MM.1S (cell line): Measurements from ENCODE around the gene RHOT2.

Experiments
- DNase-seq: peaks from one replicate; pipeline ENCODE4 v3.0.0-alpha.2; 2015
- H2AFZ ChIP-seq: fragments of 300-600 bp; sonication (generic); 2 replicates; pipeline ENCODE4 v1.6.0; 2016; ENCODE audit warnings: antibody characterized with exemption, low read length
- H3F3A ChIP-seq: fragments of 300-600 bp; sonication (generic); 2 replicates; pipeline ENCODE4 v1.6.1; 2016; ENCODE audit warnings: mild to moderate bottlenecking, antibody characterized with exemption, low read length, moderate library complexity, mixed read lengths; ENCODE audit not compliant: insufficient read depth
- H3K27ac ChIP-seq: fragments of 300-600 bp; sonication (generic); 2 replicates; pipeline ENCODE4 v1.5.1; 2016; ENCODE audit warnings: mild to moderate bottlenecking, low read length
- H3K27me3 ChIP-seq: fragments of 300-600 bp; sonication (generic); replicated peaks from 2 replicates; pipeline ENCODE4 v1.6.0; 2016; ENCODE audit warnings: low read length; ENCODE audit not compliant: insufficient read depth
- H3K36me3 ChIP-seq: fragments of 300-600 bp; sonication (generic); replicated peaks from 2 replicates; pipeline ENCODE4 v1.6.1; 2016; ENCODE audit warnings: mild to moderate bottlenecking, low read length, mixed read lengths; ENCODE audit not compliant: insufficient read depth
- H3K4me1 ChIP-seq: fragments of 300-600 bp; sonication (generic); 2 replicates; pipeline ENCODE4 v1.6.1; 2016; ENCODE audit warnings: low read length, mixed read lengths
- H3K4me2 ChIP-seq: fragments of 300-600 bp; sonication (generic); 2 replicates; pipeline ENCODE4 v1.6.0; 2016; ENCODE audit warnings: low read depth, low read length
- H3K4me3 ChIP-seq: fragments of 300-600 bp; sonication (generic); 2 replicates; pipeline ENCODE4 v1.5.1; 2016; ENCODE audit warnings: low read length, mixed read lengths
- H3K79me2 ChIP-seq: fragments of 300-600 bp; sonication (generic); 2 replicates; pipeline ENCODE4 v1.6.1; 2016; ENCODE audit warnings: mixed run types, low read length, mixed read lengths
- H3K9ac ChIP-seq: fragments of 300-600 bp; sonication (generic); 2 replicates; pipeline ENCODE4 v1.6.1; 2016; ENCODE audit warnings: low read length, mixed read lengths
- H3K9me2 ChIP-seq: fragments of 300-600 bp; sonication (generic); replicated peaks from 2 replicates; pipeline ENCODE4 v1.6.1; 2016; ENCODE audit warnings: mild to moderate bottlenecking, low read length, mixed read lengths; ENCODE audit not compliant: insufficient read depth
- H3K9me3 ChIP-seq: fragments of 300-600 bp; sonication (generic); replicated peaks from 2 replicates; pipeline ENCODE4 v1.6.1; 2016; ENCODE audit warnings: mild to moderate bottlenecking, low read length, mixed read lengths; ENCODE audit not compliant: insufficient read depth
- H4K20me1 ChIP-seq: fragments of 300-600 bp; sonication (generic); 2 replicates; pipeline ENCODE4 v1.6.1; 2016; ENCODE audit warnings: mild to moderate bottlenecking, low read length, moderate library complexity, mixed read lengths; ENCODE audit not compliant: insufficient read depth
- EZH2 ChIP-seq: fragments of 300-600 bp; sonication (generic); optimal IDR thresholded peaks from 2 replicates; pipeline ENCODE3; 2017; ENCODE audit warnings: low read depth, mild to moderate bottlenecking, antibody characterized with exemption, low read length, mixed read lengths
- EZH2phosphoT487 ChIP-seq: fragments of 300-600 bp; sonication (generic); IDR thresholded peaks from 2 replicates; pipeline ENCODE4 v1.6.1; 2018; ENCODE audit warnings: antibody characterized with exemption, low read length
- TF ChIP-seq, protein P1 (sequence below): fragments of 300-600 bp; sonication (generic); IDR thresholded peaks from 2 replicates; pipeline ENCODE4 v1.5.1; 2016; ENCODE audit warnings: antibody characterized with exemption, low read length, mixed read lengths

The RHOT2 gene

DNA sequence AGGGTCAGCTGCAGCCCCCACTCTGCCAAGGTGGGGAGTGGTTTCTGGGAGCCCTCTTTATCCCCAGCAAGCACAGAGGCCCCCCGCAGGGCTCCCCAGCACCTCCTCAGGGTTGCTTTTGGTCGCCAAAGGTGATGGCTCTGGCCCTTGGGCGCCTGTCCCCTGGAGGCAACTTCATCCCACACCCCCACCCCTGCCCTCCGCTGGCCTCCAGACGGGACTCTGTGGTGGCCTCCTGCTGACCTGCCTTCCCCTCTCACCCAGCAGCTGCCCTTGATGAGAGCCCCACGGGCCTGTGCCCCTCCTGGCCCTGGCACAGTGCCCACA is 7.8 kb upstream of the RHOT2 start:
- Histone ChIP-seq H3K79me2 (no peaks in the 10 kb centered on the region), H3F3A (no peaks in the 10 kb centered on the region), H2AFZ (peak overlapping the region; percentile 52), H3K9me2 (no peaks in the 10 kb centered on the region), H3K4me1 (peaks cover 8% of the 10 kb centered on the region), H3K4me3 (peak overlapping the region; percentile 38), H3K27me3 (no peaks in the 10 kb centered on the region), H3K9me3 (no peaks in the 10 kb centered on the region), H4K20me1 (no peaks in the 10 kb centered on the region), H3K4me2 (peak overlapping the region; percentile 79), H3K27ac (peak overlapping the region; percentile 49; the same call in 1 of the 2 replicates), H3K9ac (peak overlapping the region; percentile 31; the same call in 1 of the 2 replicates), H3K36me3 (no peaks in the 10 kb centered on the region)
- TF ChIP-seq EZH2 = no peak
- no peak for TF ChIP-seq EZH2phosphoT487
- TF ChIP-seq, protein P1, sequence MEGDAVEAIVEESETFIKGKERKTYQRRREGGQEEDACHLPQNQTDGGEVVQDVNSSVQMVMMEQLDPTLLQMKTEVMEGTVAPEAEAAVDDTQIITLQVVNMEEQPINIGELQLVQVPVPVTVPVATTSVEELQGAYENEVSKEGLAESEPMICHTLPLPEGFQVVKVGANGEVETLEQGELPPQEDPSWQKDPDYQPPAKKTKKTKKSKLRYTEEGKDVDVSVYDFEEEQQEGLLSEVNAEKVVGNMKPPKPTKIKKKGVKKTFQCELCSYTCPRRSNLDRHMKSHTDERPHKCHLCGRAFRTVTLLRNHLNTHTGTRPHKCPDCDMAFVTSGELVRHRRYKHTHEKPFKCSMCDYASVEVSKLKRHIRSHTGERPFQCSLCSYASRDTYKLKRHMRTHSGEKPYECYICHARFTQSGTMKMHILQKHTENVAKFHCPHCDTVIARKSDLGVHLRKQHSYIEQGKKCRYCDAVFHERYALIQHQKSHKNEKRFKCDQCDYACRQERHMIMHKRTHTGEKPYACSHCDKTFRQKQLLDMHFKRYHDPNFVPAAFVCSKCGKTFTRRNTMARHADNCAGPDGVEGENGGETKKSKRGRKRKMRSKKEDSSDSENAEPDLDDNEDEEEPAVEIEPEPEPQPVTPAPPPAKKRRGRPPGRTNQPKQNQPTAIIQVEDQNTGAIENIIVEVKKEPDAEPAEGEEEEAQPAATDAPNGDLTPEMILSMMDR = no peak
- DNase-seq = no peak

DNA sequence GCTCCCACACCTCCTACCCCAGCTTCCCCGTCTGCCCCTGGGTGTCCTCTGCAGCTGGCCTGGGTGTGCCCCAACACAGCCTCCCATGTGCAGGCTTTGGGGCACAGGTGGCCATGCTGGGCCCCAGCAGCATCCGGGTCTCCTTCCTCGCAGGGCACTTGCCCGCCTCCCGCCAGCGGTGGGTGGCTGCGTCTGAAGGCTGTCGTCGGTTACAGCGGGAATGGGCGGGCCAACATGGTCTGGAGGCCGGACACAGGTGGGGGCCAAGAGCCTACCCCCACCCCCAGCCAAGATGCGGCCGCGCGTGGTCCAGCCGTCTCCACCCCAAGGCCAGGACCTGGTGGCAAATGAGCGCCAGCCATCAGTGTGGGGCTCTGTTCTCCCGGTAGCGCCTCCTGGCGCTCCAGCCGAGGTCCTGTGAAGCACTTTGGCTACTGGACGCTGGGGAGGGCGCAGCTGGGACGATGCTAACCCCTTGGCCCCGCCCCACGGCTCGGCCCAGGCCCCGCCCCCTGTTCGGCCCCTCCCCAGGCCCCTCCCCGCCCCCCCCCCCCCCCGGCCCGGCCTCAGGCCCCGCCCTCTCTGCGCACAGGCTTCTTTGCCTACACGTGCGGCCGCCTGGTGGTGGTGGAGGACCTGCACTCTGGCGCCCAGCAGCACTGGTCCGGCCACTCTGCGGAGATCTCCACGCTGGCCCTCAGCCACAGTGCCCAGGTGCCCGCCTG is 7.3 kb upstream of the RHOT2 start:
- no peaks in the 10 kb centered on the region for H3K27me3 ChIP-seq
- no peaks in the 10 kb centered on the region for H3K79me2 ChIP-seq
- H3K4me2 ChIP-seq = peak overlapping the region; percentile 79
- TF ChIP-seq, protein P1 = peak; percentile 38
- no peak for TF ChIP-seq EZH2
- H4K20me1 ChIP-seq = no peaks in the 10 kb centered on the region
- DNase-seq = peak; percentile 90
- H3K4me1 ChIP-seq = peaks cover 8% of the 10 kb centered on the region
- H3K9me3 ChIP-seq = no peaks in the 10 kb centered on the region
- H3K9me2 ChIP-seq = no peaks in the 10 kb centered on the region
- H3K27ac ChIP-seq = peak overlapping the region; percentile 49; the same call in 1 of the 2 replicates
- no peaks in the 10 kb centered on the region for H3K36me3 ChIP-seq
- no peaks in the 10 kb centered on the region for H3F3A ChIP-seq
- H3K4me3 ChIP-seq = peak overlapping the region; percentile 38
- peak overlapping the region; percentile 52 for H2AFZ ChIP-seq
- peak overlapping the region; percentile 31; the same call in 1 of the 2 replicates for H3K9ac ChIP-seq

DNA sequence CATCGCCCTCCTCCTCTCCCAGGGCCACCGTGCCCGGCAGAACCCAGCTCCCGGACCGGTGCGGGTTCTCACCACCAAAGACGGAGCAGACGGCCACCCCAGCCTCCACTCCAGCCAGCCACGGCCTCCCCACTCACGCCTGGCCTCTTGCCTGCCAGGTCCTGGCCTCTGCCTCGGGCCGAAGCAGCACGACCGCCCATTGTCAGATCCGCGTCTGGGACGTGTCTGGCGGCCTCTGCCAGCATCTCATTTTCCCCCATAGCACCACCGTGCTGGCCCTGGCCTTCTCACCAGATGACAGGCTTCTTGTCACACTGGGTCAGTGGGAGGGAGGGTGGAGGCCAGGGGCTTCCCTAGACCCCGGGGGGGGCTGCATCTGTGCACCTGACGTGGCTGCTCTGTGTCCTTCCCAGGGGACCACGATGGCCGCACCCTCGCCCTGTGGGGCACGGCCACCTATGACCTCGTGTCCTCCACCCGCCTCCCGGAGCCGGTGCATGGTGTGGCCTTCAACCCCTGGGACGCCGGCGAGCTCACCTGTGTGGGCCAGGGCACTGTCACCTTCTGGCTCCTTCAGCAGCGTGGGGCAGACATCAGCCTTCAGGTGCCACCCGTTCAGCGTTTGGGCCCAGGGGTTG is 6.6 kb upstream of the RHOT2 start:
- Histone ChIP-seq H3K4me2 (peak overlapping the region; percentile 43), H3K36me3 (no peaks in the 10 kb centered on the region), H3K4me3 (no peak overlapping the region)

More for the DNA sequence above, 6.6 kb upstream of the RHOT2 start:
- Histone ChIP-seq H2AFZ (no peak overlapping the region), H3K27me3 (no peaks in the 10 kb centered on the region), H3K4me1 (peaks cover 8% of the 10 kb centered on the region), H3K9ac (no peak overlapping the region; the same call in 1 of the 2 replicates), H3F3A (no peaks in the 10 kb centered on the region), H3K79me2 (no peaks in the 10 kb centered on the region), H3K27ac (no peak overlapping the region), H3K9me3 (no peaks in the 10 kb centered on the region), H4K20me1 (no peaks in the 10 kb centered on the region), H3K9me2 (no peaks in the 10 kb centered on the region)
- TF ChIP-seq, protein P1 = no peak
- TF ChIP-seq EZH2 (no peak), EZH2phosphoT487 (no peak)
- no peak for DNase-seq
